Measurements from ENCODE around the gene LYZL1. TPM values are rescaled to one million over a fixed set of nuclear protein-coding genes. Genes with fewer than 3 reads are reported as not detected.

Gene LYZL1
- total and polyA plus RNA-seq, 12 donors: not detected

DNA sequence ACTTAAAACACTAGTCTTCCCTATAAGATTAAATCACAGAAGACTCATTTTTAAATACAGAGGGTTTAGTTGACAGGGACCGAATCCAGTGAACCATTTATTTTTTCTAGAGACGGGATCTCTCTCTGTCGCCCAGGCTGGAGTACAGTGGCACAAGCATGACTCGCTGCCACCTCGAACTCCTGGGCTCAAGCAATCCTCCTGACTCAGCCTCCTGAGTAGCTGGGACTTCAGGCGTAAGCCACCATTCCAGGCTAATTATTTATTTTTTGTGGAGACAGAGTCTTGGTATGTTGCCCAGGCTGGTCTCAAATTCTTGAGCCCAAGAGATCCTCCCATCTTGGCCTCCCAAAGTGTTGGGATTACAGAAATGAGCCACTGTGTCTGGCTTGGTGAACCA is 20.9 kb upstream of the LYZL1 start:
- no peak overlapping the region for H3K27ac ChIP-seq
- no peaks in the 10 kb centered on the region for H3K4me1 ChIP-seq (replicated peaks in 1 of 2)
- no peak for DNase-seq
- H3K9me3 ChIP-seq (replicated peaks in 1 of 3): no peaks in the 10 kb centered on the region
- no peaks in the 10 kb centered on the region for H3K36me3 ChIP-seq (replicated peaks in 1 of 2)
- 88 to 96% (median 90%) methylated on average over 6 of the region's 6 CpGs for WGBS, 4 donors
- H3K4me3 ChIP-seq: no peak overlapping the region
- TF ChIP-seq, protein P1, sequence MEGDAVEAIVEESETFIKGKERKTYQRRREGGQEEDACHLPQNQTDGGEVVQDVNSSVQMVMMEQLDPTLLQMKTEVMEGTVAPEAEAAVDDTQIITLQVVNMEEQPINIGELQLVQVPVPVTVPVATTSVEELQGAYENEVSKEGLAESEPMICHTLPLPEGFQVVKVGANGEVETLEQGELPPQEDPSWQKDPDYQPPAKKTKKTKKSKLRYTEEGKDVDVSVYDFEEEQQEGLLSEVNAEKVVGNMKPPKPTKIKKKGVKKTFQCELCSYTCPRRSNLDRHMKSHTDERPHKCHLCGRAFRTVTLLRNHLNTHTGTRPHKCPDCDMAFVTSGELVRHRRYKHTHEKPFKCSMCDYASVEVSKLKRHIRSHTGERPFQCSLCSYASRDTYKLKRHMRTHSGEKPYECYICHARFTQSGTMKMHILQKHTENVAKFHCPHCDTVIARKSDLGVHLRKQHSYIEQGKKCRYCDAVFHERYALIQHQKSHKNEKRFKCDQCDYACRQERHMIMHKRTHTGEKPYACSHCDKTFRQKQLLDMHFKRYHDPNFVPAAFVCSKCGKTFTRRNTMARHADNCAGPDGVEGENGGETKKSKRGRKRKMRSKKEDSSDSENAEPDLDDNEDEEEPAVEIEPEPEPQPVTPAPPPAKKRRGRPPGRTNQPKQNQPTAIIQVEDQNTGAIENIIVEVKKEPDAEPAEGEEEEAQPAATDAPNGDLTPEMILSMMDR (IDR thresholded peaks at IDR 0.05): no peak
- no peak for TF ChIP-seq POLR2A (IDR thresholded peaks at IDR 0.05)
- intact Hi-C loops (cut with DNase I): no loop called here
- no peaks in the 10 kb centered on the region for H3K27me3 ChIP-seq

DNA sequence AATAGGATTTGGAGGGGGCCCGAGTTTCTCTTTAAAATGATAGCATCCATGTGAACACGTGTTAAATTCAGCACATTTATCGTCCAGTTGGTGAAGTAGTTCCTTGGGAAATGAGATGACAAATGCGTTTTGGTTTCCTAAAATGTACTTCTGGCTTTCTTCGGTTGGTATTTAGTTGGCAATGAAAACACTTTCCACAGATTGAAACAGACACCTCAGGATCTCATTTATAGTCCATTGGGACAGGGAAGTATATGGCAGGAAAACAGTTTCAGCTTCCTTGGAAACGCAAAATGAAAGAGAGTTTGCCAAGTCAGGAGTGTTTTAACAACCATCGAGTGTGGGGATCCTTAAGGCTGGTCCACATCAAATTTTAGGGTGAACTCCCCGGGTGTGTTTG is 19.4 kb upstream of the LYZL1 start:
- Histone ChIP-seq H3K27ac (no peak overlapping the region), H3K36me3 (replicated peaks in 1 of 2) (no peaks in the 10 kb centered on the region), H3K4me1 (replicated peaks in 1 of 2) (no peaks in the 10 kb centered on the region), H3K4me3 (no peak overlapping the region), H3K27me3 (no peaks in the 10 kb centered on the region), H3K9me3 (replicated peaks in 1 of 3) (no peaks in the 10 kb centered on the region)
- intact Hi-C loops (cut with DNase I): no loop called here
- TF ChIP-seq, protein P1 (IDR thresholded peaks at IDR 0.05): no peak
- no peak for TF ChIP-seq POLR2A (IDR thresholded peaks at IDR 0.05)
- 73 to 87% (median 81%) methylated on average over 8 of the region's 8 CpGs for WGBS, 4 donors
- DNase-seq: no peak

DNA sequence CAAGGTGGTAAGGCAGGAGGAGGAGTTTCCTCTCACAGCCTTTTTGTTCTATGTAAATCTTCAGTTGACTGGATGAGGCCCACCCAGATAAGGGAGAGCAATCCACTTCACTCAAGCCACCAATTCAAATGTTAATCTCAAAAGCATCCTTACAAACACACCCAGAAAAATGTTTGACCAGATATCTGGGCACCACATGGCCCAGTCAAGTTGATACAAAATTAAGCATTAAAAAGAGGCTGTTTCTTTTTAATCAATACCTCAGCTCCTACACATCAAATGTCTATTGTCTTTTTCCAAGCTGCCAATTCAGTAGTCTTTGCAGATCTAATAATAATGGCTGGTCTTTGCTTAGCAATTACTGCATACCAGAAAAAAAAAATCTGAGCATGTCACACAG is 18.0 kb upstream of the LYZL1 start:
- Histone ChIP-seq H3K27ac (no peak overlapping the region), H3K36me3 (replicated peaks in 1 of 2) (no peaks in the 10 kb centered on the region), H3K4me3 (no peak overlapping the region), H3K27me3 (no peaks in the 10 kb centered on the region), H3K4me1 (replicated peaks in 1 of 2) (no peaks in the 10 kb centered on the region), H3K9me3 (replicated peaks in 1 of 3) (no peaks in the 10 kb centered on the region)
- intact Hi-C loops (cut with DNase I): no loop called here
- TF ChIP-seq, protein P1 (IDR thresholded peaks at IDR 0.05): no peak
- no peak for TF ChIP-seq POLR2A (IDR thresholded peaks at IDR 0.05)
- DNase-seq: no peak

DNA sequence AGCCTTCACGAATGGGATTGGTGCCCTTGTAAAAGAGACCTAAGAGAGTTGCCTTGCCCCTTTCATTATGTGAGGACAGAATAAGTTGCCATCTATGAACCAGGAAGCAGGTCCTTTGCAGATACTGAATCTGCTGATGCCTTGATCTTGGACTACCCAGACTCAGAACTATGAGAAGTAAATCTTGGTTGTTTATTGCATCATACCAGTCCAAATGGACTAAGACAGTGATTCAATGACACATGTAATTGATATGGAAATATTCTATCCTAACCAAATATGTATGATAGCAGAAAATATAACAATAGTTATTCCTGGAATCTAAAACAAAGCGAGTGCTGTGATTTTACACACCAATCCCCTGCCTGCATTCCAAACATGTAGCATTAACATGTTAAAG is 17.0 kb upstream of the LYZL1 start:
- no peak for DNase-seq
- Histone ChIP-seq H3K4me1 (replicated peaks in 1 of 2) (no peaks in the 10 kb centered on the region), H3K27me3 (no peaks in the 10 kb centered on the region), H3K27ac (no peak overlapping the region), H3K4me3 (no peak overlapping the region), H3K36me3 (replicated peaks in 1 of 2) (no peaks in the 10 kb centered on the region), H3K9me3 (replicated peaks in 1 of 3) (no peaks in the 10 kb centered on the region)
- TF ChIP-seq POLR2A (IDR thresholded peaks at IDR 0.05): no peak
- TF ChIP-seq, protein P1 (IDR thresholded peaks at IDR 0.05): no peak
- intact Hi-C loops (cut with DNase I): no loop called here
- WGBS, 4 donors: 61 to 67% (median 64%) methylated on average over 2 of the region's 2 CpGs
